Neural progenitor cell (in vitro differentiated cells): ENCODE data around the gene SIT1.

ENCODE experiments used
- CTCF ChIP-seq: fragments of 200-600 bp; sonication (generic); IDR thresholded peaks from 2 replicates; pipeline ENCODE4 v1.5.1; 2017; ENCODE audit warnings: antibody characterized with exemption, mild to moderate bottlenecking
- EZH2 ChIP-seq: fragments of 200-600 bp; sonication (generic); IDR thresholded peaks from 2 replicates; pipeline ENCODE4 v1.6.1; 2017; ENCODE audit warnings: antibody characterized with exemption, mild to moderate bottlenecking, moderate library complexity
- EZH2phosphoT487 ChIP-seq: fragments of 200-600 bp; sonication (generic); IDR thresholded peaks from 2 replicates; pipeline ENCODE4 v1.6.1; 2017; ENCODE audit warnings: antibody characterized with exemption

GRCh38 chr9:35646533-35647265 lies 4.0 kb downstream of the SIT1 start:
- peak; percentile 79 for TF ChIP-seq CTCF
- no peak for TF ChIP-seq EZH2
- no peak for TF ChIP-seq EZH2phosphoT487
